Activated T-helper 9 cell treated with anti-CD3 and anti-CD28 coated beads, Interleukin-2, amount 50 U/mL, for 16 hours (primary cell): ENCODE data around the gene RIOK1.

Experiments
- DNase-seq: peaks from one replicate; pipeline ENCODE4 v3.0.0-alpha.2; 2020; ENCODE audit warnings: low read depth

The RIOK1 gene

GRCh38 chr6:7409740-7410139, 20.1 kb downstream of the RIOK1 start:
- no peak for DNase-seq

DNA sequence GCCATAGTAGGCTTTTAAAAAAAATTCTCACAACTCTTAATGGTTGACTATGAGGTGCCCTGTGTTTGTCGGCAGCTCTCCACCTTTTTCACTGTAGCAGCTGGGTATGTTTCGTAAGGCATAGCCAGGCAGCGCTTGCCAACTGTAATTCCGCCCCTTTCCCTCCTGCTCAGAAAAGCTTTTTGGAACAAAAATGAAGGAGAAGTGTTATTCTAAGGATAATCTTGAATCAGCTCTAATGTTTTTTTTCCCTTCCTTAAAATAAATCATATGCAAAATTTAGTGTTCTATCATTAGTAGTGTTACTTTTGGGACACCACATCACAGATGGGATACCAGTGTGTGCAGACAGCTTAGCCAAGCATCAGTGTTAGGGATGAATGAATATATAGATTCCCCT, 21.2 kb downstream of the RIOK1 start:
- no peak for DNase-seq

DNA sequence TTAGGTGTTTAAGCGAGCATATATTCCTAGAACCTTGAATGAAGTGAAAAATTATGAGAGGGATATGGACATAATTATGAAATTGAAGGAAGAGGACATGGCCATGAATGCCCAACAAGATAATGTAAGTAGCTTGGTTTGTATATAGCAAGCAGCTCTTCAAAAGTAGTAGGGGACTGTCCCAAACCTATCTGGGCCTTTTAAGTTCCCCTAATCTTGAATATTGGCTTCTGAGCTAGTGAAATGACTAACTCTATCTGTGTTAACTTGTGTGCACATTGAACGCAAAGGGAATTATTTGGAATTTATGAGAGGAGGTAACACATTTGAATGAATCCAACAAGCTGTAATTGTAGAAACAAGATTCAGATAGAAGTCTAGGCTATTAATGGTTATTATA, 21.7 kb downstream of the RIOK1 start:
- no peak for DNase-seq

DNA sequence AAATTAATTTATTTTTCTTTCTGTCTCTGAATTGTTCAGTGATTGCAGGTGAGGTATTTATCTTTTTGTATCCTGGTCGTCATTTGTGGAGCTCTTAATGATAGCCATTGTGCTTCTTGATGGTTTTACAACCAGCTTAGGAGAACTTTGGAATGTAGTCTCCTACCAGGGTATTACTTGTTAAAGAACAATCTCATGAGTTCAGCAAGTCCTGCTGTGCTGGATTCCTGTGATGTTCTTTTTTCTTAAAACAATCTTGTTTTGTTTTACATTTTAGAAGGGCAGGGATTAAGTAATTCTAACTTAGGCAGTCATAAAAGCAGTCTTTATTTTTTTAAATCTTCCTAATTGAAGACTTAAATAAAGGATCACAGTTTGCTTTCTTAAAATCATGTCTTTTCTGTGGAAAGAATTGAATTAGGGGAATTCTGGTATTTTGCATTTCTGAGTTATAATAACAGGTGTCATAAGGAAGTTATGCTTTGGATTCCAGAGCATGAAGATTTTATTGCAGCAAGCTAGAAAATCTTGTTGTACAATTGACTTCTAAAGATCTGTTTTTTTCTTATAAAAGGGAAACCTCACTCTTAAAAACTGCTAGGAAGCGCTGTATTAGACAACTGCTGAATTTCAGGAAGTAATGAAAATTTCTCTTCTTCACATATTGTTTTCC, 23.7 kb downstream of the RIOK1 start:
- DNase-seq: no peak

GRCh38 chr6:7414811-7415210, 25.2 kb downstream of the RIOK1 start:
- DNase-seq: no peak

GRCh38 chr6:7417684-7418083, 28.1 kb downstream of the RIOK1 start:
- DNase-seq: no peak

DNA sequence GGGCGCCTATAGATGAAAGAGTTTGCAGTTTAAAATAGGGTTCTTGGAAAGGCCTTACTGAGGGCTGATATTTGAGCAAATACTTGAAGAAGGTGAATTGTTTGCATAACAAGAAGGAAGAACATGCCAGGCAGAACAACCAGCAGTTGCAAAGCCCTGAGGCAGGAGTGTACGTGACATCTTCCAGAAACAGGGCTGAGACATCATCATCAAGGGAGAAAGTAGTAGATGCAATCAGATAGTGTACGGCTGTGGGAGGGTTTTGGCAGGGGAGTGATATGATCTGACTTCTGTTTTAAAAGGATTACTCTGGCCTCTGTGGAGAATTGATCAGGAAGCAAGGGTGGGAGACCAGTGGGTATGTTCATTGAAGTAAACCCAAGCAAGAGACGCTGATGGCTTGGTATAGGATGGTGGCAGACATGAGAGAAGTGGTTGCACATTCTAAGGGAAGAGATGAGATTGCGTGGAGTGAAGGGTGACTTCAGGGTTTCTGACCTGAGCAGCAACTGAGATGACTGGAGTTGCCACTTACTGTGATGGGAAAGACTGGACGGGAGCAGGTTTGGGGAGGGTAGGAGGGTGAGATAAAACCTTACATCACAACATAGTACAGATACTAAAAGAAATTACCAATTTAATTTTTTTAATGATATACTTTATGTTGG, 28.8 kb downstream of the RIOK1 start:
- no peak for DNase-seq

- no peak for DNase-seq
These were observed 29.5 kb downstream of the RIOK1 start for GRCh38 chr6:7419065-7419464.

GRCh38 chr6:7421066-7421465, 31.5 kb downstream of the RIOK1 start:
- no peak for DNase-seq

DNA sequence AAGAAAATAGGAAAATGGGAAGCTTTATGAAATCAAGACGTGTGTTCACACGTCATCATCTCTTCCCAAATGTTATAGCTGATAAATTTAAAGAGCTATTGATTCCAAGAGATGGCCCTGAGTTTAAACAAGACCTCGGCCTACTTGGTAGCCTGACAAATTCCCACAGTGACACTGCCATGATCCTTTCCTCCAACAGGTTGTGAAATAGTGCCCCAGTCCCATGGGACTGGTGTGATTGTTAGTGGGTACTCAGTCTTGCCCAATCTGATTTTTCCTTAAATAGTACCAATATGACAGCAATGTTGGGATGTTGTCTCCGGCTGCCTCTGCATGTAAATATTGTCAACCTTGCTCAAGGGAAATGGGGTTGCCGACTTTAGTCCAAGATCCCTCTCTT, 34.5 kb downstream of the RIOK1 start:
- DNase-seq: no peak

GRCh38 chr6:7424967-7425807, 35.6 kb downstream of the RIOK1 start:
- DNase-seq: no peak

- DNase-seq: no peak
These were observed 36.2 kb downstream of the RIOK1 start for GRCh38 chr6:7425808-7426190.

DNA sequence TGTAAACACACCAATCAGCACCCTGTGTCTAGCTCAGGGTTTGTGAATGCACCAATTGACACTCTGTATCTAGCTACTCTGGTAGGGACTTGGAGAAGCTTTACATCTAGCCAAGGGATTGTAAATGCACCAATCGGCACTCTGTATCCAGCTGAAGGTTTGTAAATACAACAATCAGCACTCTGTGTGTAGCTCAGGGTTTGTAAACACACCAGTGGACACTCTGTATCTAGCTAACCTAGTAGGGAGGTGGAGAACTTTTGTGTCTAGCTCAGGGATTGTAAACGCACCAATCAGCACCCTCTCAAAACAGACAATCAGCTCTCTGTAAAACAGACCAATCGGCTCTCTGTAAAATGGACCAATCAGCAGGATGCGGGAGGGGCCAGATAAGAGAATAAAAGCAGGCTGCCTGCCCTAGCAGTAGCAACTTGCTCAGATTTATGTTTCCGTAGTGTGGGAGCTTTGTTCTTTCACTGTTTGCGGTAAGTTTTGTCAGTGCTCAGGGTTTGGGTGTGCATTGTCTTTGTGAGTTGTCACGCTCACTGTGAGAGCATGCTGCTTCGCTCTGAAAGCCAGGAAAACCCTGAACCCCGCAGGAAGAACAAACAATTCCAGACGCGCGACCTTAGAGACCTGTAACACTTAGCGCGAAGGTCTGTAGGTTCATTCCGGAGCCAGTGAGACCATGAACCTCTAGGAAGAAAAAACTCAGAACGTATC, 37.0 kb downstream of the RIOK1 start:
- no peak for DNase-seq

- DNase-seq: no peak
These were observed 41.7 kb downstream of the RIOK1 start for GRCh38 chr6:7431313-7431673.

- no peak for DNase-seq
These were observed 42.2 kb downstream of the RIOK1 start for GRCh38 chr6:7431674-7432390.

- no peak for DNase-seq
These were observed 42.9 kb downstream of the RIOK1 start for GRCh38 chr6:7432391-7433120.

DNA sequence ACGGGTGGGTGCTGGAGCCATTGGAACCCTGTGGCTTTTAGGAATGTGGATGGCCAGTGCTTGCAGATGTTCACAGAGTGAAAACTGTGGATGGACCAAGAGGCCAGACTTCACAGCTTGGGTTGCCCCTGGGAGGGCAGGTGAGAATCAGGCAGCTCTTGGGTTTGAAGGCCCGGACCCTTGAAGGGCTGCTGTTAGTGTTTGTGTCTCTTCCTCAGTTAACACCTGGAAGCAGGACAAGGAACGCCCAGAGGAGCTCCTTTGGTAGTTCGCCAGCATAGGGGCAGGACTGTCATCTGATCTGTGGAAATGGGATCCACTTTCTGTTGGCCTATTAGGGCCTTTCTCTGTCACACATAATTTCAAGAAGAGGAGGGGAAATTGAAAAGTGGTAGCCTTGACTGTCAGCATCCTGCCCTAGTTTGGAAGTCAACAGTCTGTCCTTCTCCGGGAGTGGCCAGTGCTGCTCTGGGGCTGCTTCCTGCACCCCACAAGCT, 43.6 kb downstream of the RIOK1 start:
- no peak for DNase-seq

DNA sequence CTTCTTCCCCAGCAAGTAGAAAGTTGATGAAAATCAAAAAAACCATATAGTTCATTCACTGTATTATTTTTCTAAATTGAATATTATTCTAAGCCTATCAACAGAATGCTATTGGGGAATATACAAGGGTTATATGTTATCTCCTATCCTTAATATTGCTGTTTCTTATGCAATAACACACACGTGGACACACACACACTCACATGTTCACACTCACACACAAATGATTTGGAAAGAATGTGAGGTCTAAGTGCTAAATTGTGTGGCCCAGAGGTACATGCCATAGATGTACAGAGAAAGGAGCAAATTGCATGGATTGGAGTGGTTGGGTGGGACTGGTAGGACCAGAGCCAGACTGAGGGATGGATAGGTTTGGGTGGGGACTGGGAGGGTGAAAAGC, 45.1 kb downstream of the RIOK1 start:
- no peak for DNase-seq

- DNase-seq: no peak
These were observed 48.4 kb downstream of the RIOK1 start for GRCh38 chr6:7438011-7438410.

DNA sequence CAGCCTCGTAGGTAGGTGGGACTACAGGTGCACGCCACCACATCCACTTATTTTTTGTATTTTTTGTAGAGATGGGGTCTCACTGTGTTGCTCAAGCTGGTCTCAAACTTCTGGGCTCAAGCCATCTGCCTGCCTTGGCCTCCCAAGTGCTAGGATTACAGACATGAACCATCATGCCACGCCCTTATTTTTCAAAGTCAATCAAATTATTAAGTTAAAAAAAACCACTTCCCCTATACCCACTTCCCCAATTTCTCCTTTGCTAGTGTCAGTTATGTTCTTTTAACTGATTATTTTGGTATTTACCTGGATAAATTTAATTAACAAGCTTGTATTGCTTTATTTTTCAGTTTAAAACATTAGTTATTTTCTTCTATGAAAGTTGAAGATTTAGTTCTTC, 49.6 kb downstream of the RIOK1 start:
- no peak for DNase-seq

DNA sequence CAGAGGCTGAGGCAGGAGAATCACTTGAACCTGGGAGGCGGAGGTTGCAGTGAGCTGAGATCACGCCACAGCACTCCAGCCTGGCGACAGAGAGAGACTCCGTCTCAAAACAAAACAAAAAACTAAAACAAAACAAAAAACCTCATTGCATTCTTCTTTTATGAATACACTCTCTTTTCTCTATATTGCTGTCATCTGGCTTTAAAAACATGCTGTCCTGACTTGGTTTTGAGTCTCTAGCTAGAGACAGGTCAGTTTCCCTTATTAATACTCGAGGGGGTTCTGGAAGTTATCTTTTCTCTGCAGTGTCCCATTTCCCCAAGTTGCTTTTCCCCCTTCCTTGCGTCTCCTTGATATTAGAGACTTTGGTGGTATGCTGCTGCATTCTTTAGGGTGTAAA, 50.9 kb downstream of the RIOK1 start:
- DNase-seq: no peak
